H1 (cell line): ENCODE results near the gene C2. TPM values are rescaled to one million over a fixed set of nuclear protein-coding genes. Genes with fewer than 3 reads are reported as not detected.

Experiments used
- CTCF ChIA-PET: fragments of 300-600 bp; sonication (Branson Sonifier 250); formaldehyde crosslinking; loops from one replicate; lab custom pipeline; 2021; ENCODE audit not compliant: partially characterized antibody; lab: Charles Lee
- POLR2A ChIA-PET: fragments of 300-600 bp; sonication (Branson Sonifier 250); formaldehyde crosslinking; loops from one replicate; lab custom pipeline; 2021; ENCODE audit warnings: inconsistent platforms; ENCODE audit not compliant: partially characterized antibody; lab: Charles Lee
- DNase-seq, 2 experiments: peaks; one replicate each; pipeline versions ENCODE4 v3.0.0 to v3.0.0-alpha.2; 2010 to 2022; ENCODE audit warnings: low spot score in 2 of 2, low read depth in 1 of 2, mixed read lengths in 1 of 2
- FAIRE-seq: peaks from 2 replicates; lab custom pipeline; 2011; peaks lifted over from hg19 to GRCh38; lab: Jason Lieb, UNC
- H2AFZ ChIP-seq: 2 replicates; pipeline ENCODE4 v1.8.1; 2012; ENCODE audit warnings: low read length, inconsistent platforms
- H2AK5ac ChIP-seq: 2 replicates; pipeline ENCODE4 v1.6.1; 2013; ENCODE audit warnings: low read depth, low read length
- H2BK120ac ChIP-seq: replicated peaks from 2 replicates; pipeline ENCODE3; 2013; ENCODE audit warnings: low read depth, low read length, inconsistent platforms
- H2BK12ac ChIP-seq: 2 replicates; pipeline ENCODE4 v1.6.1; 2013; ENCODE audit warnings: low read depth, low read length
- H2BK15ac ChIP-seq: 2 replicates; pipeline ENCODE4 v1.6.1; 2013; ENCODE audit warnings: low read length
- H2BK20ac ChIP-seq: 2 replicates; pipeline ENCODE4 v1.6.1; 2013; ENCODE audit warnings: low read length
- H2BK5ac ChIP-seq: 2 replicates; pipeline ENCODE4 v1.6.1; 2013; ENCODE audit warnings: low read depth, low read length
- H3K14ac ChIP-seq: 2 replicates; pipeline ENCODE4 v1.6.1; 2013; ENCODE audit warnings: inconsistent platforms; ENCODE audit not compliant: insufficient read length
- H3K18ac ChIP-seq: 2 replicates; pipeline ENCODE4 v1.6.1; 2013; ENCODE audit warnings: low read length; ENCODE audit errors: extremely low read depth
- H3K23ac ChIP-seq: 2 replicates; pipeline ENCODE4 v1.6.1; 2013; ENCODE audit warnings: inconsistent platforms; ENCODE audit not compliant: insufficient read length
- H3K23me2 ChIP-seq: 2 replicates; pipeline ENCODE4 v1.6.1; 2013; ENCODE audit warnings: low read depth, low read length
- H3K27ac ChIP-seq: 2 replicates; pipeline ENCODE4 v1.6.1; 2011; ENCODE audit warnings: low read depth, low read length, inconsistent platforms
- H3K27me3 ChIP-seq, 4 experiments: replicated peaks in 1 of 4; 1 replicate in 1 of 4; 2 replicates in 3 of 4; pipeline versions ENCODE4 v1.6.1 to v1.8.1; 2011 to 2013; ENCODE audit warnings: low read length in 3 of 4, mild to moderate bottlenecking in 3 of 4, inconsistent platforms in 2 of 4, mixed read lengths in 2 of 4, moderate library complexity in 1 of 4; ENCODE audit not compliant: control insufficient read depth in 3 of 4, insufficient read depth in 3 of 4; ENCODE audit errors: extremely low read depth in 1 of 4
- H3K36me3 ChIP-seq, 4 experiments: 2 replicates each; pipeline versions ENCODE4 v1.6.1 to v1.8.1; 2011 to 2013; ENCODE audit warnings: mild to moderate bottlenecking in 4 of 4, low read length in 3 of 4, moderate library complexity in 2 of 4, control low read depth in 1 of 4, inconsistent platforms in 1 of 4; ENCODE audit not compliant: insufficient read depth in 4 of 4, control insufficient read depth in 2 of 4
- H3K4ac ChIP-seq: replicated peaks from 2 replicates; pipeline ENCODE3; 2013; ENCODE audit warnings: low read length, low read depth, mixed read lengths, inconsistent platforms; ENCODE audit not compliant: insufficient read length
- H3K4me1 ChIP-seq, 4 experiments: replicated peaks in 1 of 4; 1 replicate in 1 of 4; 2 replicates in 3 of 4; pipeline versions ENCODE4 v1.6.1 to v1.8.1; 2011 to 2013; ENCODE audit warnings: low read length in 3 of 4, inconsistent platforms in 2 of 4, mixed read lengths in 1 of 4; ENCODE audit not compliant: insufficient read depth in 4 of 4, control insufficient read depth in 3 of 4
- H3K4me2 ChIP-seq, 2 experiments: 2 replicates each; pipeline versions ENCODE4 v1.6.1 to v1.8.1; 2011 to 2013; ENCODE audit warnings: low read depth in 2 of 2, low read length in 2 of 2, control low read depth in 1 of 2, inconsistent platforms in 1 of 2, mild to moderate bottlenecking in 1 of 2; ENCODE audit not compliant: insufficient read depth in 1 of 2
- H3K4me3 ChIP-seq, 4 experiments: fragments of 200-600, 300-600 bp in 1 of 4; sonication (generic), shearing (Covaris generic), sonication (Bioruptor Twin) in 1 of 4; 2 replicates each; pipeline versions ENCODE4 v1.5.1 to v1.8.1; 2011 to 2016; ENCODE audit warnings: low read length in 4 of 4, low read depth in 3 of 4, control low read depth in 2 of 4, inconsistent platforms in 2 of 4, mild to moderate bottlenecking in 2 of 4, mixed read lengths in 1 of 4, moderate library complexity in 1 of 4; ENCODE audit not compliant: insufficient read depth in 2 of 4; ENCODE audit errors: extremely low read depth in 1 of 4
- H3K56ac ChIP-seq: replicated peaks from 2 replicates; pipeline ENCODE3; 2013; ENCODE audit warnings: low read depth, mild to moderate bottlenecking, mixed read lengths, low read length, inconsistent platforms; ENCODE audit not compliant: insufficient read length
- H3K79me1 ChIP-seq: 2 replicates; pipeline ENCODE4 v1.6.1; 2013; ENCODE audit warnings: low read depth, low read length, control low read depth
- H3K79me2 ChIP-seq, 2 experiments: 2 replicates each; pipeline versions ENCODE4 v1.6.1 to v1.8.1; 2012 to 2013; ENCODE audit warnings: low read length in 2 of 2, mild to moderate bottlenecking in 2 of 2, inconsistent platforms in 1 of 2; ENCODE audit not compliant: insufficient read depth in 2 of 2, control insufficient read depth in 1 of 2
- H3K9ac ChIP-seq, 4 experiments: replicated peaks in 1 of 4; 1 replicate in 1 of 4; 2 replicates in 3 of 4; pipeline versions ENCODE4 v1.6.1 to v1.8.1; 2011 to 2013; ENCODE audit warnings: low read depth in 3 of 4, low read length in 3 of 4, control low read depth in 2 of 4, mild to moderate bottlenecking in 2 of 4, moderate library complexity in 2 of 4, inconsistent platforms in 1 of 4; ENCODE audit errors: extremely low read depth in 1 of 4
- H3K9me3 ChIP-seq, 2 experiments: 2 replicates each; pipeline versions ENCODE4 v1.6.1 to v1.8.1; 2012 to 2013; ENCODE audit warnings: mild to moderate bottlenecking in 2 of 2, moderate library complexity in 2 of 2, control low read depth in 1 of 2, inconsistent platforms in 1 of 2, low read depth in 1 of 2, low read length in 1 of 2, mixed read lengths in 1 of 2; ENCODE audit not compliant: insufficient read depth in 2 of 2
- H4K20me1 ChIP-seq, 2 experiments: replicated peaks in 1 of 2; 2 replicates each; pipeline versions ENCODE3 to v1.8.1; 2011 to 2013; ENCODE audit warnings: inconsistent platforms in 2 of 2, low read length in 2 of 2, mild to moderate bottlenecking in 1 of 2; ENCODE audit not compliant: insufficient read depth in 2 of 2, control insufficient read depth in 1 of 2
- H4K5ac ChIP-seq: 2 replicates; pipeline ENCODE4 v1.6.1; 2013; ENCODE audit warnings: low read length, low read depth, mixed read lengths, inconsistent platforms; ENCODE audit not compliant: insufficient read length
- H4K8ac ChIP-seq: 2 replicates; pipeline ENCODE4 v1.8.0; 2013; ENCODE audit warnings: mild to moderate bottlenecking, moderate library complexity, low read length, inconsistent platforms; ENCODE audit not compliant: insufficient read depth; ENCODE audit errors: extremely low read depth
- H4K91ac ChIP-seq: replicated peaks from 2 replicates; pipeline ENCODE3; 2013; ENCODE audit warnings: low read length, mixed read lengths, inconsistent platforms; ENCODE audit not compliant: insufficient read length
- BCL11A ChIP-seq, 2 experiments: IDR thresholded peaks; one replicate each; pipeline ENCODE4 v1.6.1; 2011; ENCODE audit warnings: low read depth in 2 of 2, low read length in 2 of 2, mild to moderate bottlenecking in 2 of 2
- MAX ChIP-seq: IDR thresholded peaks from 2 replicates; pipeline ENCODE4 v1.6.1; 2012; ENCODE audit warnings: inconsistent platforms
- NANOG ChIP-seq: IDR thresholded peaks from 2 replicates; pipeline ENCODE4 v1.6.1; 2011; ENCODE audit warnings: low read length, low read depth, mild to moderate bottlenecking, inconsistent platforms; ENCODE audit not compliant: insufficient read depth, poor library complexity, severe bottlenecking
- NRF1 ChIP-seq: IDR thresholded peaks from 2 replicates; pipeline ENCODE4 v1.6.1; 2011; ENCODE audit warnings: mild to moderate bottlenecking, low read depth, low read length, improper control_type of control experiment
- PHF8 ChIP-seq: fragments of 200-600 bp; sonication (generic); conservative IDR thresholded peaks from 2 replicates; pipeline ENCODE4 v1.7.1; 2012; ENCODE audit warnings: low read depth, mild to moderate bottlenecking, inconsistent platforms, low read length, moderate library complexity
- RNF2 ChIP-seq: fragments of 200-900, 300-1000 bp; sonication (generic); IDR thresholded peaks from 2 replicates; pipeline ENCODE4 v1.7.1; 2016; ENCODE audit warnings: borderline replicate concordance, low read depth, mild to moderate bottlenecking, antibody characterized with exemption, low read length; ENCODE audit not compliant: poor library complexity, severe bottlenecking; ENCODE audit errors: missing control alignments
- WGBS, 2 experiments: shearing (Covaris generic) in 1 of 2; methylation state at CpG; one replicate each; pipeline versions ENCODE4 v1.1.6 to v1.1.7; 2013 to 2015; ENCODE audit warnings: low lambda C conversion rate in 2 of 2, mixed read lengths in 2 of 2, inconsistent platforms in 1 of 2, low coverage in 1 of 2, missing lambda C conversion rate in 1 of 2; ENCODE audit not compliant: insufficient replicate concordance in 2 of 2, insufficient coverage in 1 of 2, insufficient read length in 1 of 2; ENCODE audit errors: extremely low coverage in 1 of 2, missing lambda C conversion rate in 1 of 2; 5-methylcytosine and 5-hydroxymethylcytosine counted together
- polyA plus RNA-seq, 7 experiments: library from polyadenylated mRNA; depleted of rRNA in 3 of 7; stranded (reverse) in 5 of 7; unstranded in 2 of 7; fragments of >200 nt in 5 of 7; fragments of 200-250 nt in 2 of 7; gene quantifications; 1 replicate in 5 of 7; 2 replicates in 1 of 7; 4 replicates in 1 of 7; pipeline versions ENCODE4 v1.2.1 to v1.2.3, GENCODE V29; 2011 to 2013; ENCODE audit warnings: missing spikeins in 2 of 7, mixed read lengths in 2 of 7
- total RNA-seq: library from RNA; stranded (reverse); fragmentation: NEBNext Ultra II Directional; extraction: Animal tissue kit (Norgen Biotek cat#: 25700); gene quantifications from 2 replicates; pipeline ENCODE4 v1.2.1, GENCODE V29; 2021
- TF ChIP-seq, protein P1 (sequence below), 3 experiments: IDR thresholded peaks; 1 replicate in 2 of 3; 2 replicates in 1 of 3; pipeline versions ENCODE4 v1.5.1 to v1.6.1; 2011; ENCODE audit warnings: low read length in 3 of 3, mild to moderate bottlenecking in 3 of 3, inconsistent platforms in 2 of 3, low read depth in 1 of 3, moderate library complexity in 1 of 3; ENCODE audit not compliant: insufficient read depth in 1 of 3; ENCODE audit errors: control extremely low read depth in 1 of 3

C2 gene
- total and polyA plus RNA-seq, 2 of the 8 experiments (the other 6 are each of a cell fraction or from before 2014, with no cell fraction given): 0.26 to 0.38 TPM

- H3K4me2 ChIP-seq: no peak overlapping the region
- H4K91ac ChIP-seq: no peak overlapping the region
- H3K36me3 ChIP-seq: no peaks in the 10 kb centered on the region
- no peak overlapping the region for H2BK15ac ChIP-seq
- H4K5ac ChIP-seq: no peak overlapping the region
- H3K23me2 ChIP-seq: no peaks in the 10 kb centered on the region
- no peak overlapping the region for H2BK5ac ChIP-seq
- no peaks in the 10 kb centered on the region for H3K79me1 ChIP-seq
- H3K9ac ChIP-seq: no peak overlapping the region
- H3K14ac ChIP-seq: no peak overlapping the region
- no peak overlapping the region for H3K23ac ChIP-seq
- 86% methylated on average over 9 of the region's 9 CpGs; no CpG with 5 or more reads in 1 of the 2 experiments for WGBS, 2 experiments
- DNase-seq (no peak), FAIRE-seq (no peak)
- H3K4ac ChIP-seq: no peak overlapping the region
- H3K27me3 ChIP-seq: no peaks in the 10 kb centered on the region
- no peak overlapping the region for H3K56ac ChIP-seq
- no peak overlapping the region for H3K18ac ChIP-seq
- H3K4me3 ChIP-seq: no peak overlapping the region
- H2AK5ac ChIP-seq: no peak overlapping the region
- H2AFZ ChIP-seq: no peak overlapping the region
- ChIA-PET CTCF (interaction anchor here (0.9 to 1.6 kb wide), 3 partner anchors 12 to 48 kb away, joined by 4 to 7 read pairs (median 7); no protein-coding TSS in a partner anchor), POLR2A (interaction anchor here (0.9 to 1.4 kb wide), 2 partner anchors 12 to 287 kb away, joined by 3 to 5 read pairs; no protein-coding TSS in a partner anchor)
- no peaks in the 10 kb centered on the region for H3K79me2 ChIP-seq
- TF ChIP-seq MAX (no peak), NANOG (no peak), RNF2 (no peak), PHF8 (no peak), BCL11A (IDR thresholded peaks at IDR 0.05; ENCODE audit: low read depth in 2 of 2, low read length in 2 of 2) (no peak), NRF1 (no peak)
- TF ChIP-seq, protein P1, sequence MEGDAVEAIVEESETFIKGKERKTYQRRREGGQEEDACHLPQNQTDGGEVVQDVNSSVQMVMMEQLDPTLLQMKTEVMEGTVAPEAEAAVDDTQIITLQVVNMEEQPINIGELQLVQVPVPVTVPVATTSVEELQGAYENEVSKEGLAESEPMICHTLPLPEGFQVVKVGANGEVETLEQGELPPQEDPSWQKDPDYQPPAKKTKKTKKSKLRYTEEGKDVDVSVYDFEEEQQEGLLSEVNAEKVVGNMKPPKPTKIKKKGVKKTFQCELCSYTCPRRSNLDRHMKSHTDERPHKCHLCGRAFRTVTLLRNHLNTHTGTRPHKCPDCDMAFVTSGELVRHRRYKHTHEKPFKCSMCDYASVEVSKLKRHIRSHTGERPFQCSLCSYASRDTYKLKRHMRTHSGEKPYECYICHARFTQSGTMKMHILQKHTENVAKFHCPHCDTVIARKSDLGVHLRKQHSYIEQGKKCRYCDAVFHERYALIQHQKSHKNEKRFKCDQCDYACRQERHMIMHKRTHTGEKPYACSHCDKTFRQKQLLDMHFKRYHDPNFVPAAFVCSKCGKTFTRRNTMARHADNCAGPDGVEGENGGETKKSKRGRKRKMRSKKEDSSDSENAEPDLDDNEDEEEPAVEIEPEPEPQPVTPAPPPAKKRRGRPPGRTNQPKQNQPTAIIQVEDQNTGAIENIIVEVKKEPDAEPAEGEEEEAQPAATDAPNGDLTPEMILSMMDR (IDR thresholded peaks at IDR 0.05; ENCODE audit: control extremely low read depth in 1 of 3, insufficient read depth in 1 of 3, low read depth in 1 of 3, low read length in 3 of 3): no peak
- H3K4me1 ChIP-seq: 0 out of 7 replicates have a peak, but pooled peaks cover 0 to 2% (median 0%) of the 10 kb centered on the region in 4 experiments
- no peak overlapping the region for H2BK120ac ChIP-seq
- H2BK20ac ChIP-seq: no peak overlapping the region
- no peaks in the 10 kb centered on the region for H4K20me1 ChIP-seq
- no peak overlapping the region for H3K27ac ChIP-seq
- no peak overlapping the region for H4K8ac ChIP-seq
- H3K9me3 ChIP-seq: peaks cover 4 to 7% of the 10 kb centered on the region in 2 experiments; a peak in 1 of 4 replicates
- H2BK12ac ChIP-seq: no peak overlapping the region
Observed at GRCh38 chr6:31935823-31936222, 8.3 kb downstream of the C2 start.
